GM19238 (cell line): ENCODE measurements around the gene BATF.
"Not testable (repeated sequence)": the region's sequence is repeated elsewhere in the genome, so short reads cannot be mapped to it uniquely, and the experiment has no call there.

Experiments used
- DNase-seq: peaks from one replicate; pipeline ENCODE4 v3.0.0; 2011; ENCODE audit warnings: low spot score; ENCODE audit not compliant: insufficient read length

BATF gene, protein sequence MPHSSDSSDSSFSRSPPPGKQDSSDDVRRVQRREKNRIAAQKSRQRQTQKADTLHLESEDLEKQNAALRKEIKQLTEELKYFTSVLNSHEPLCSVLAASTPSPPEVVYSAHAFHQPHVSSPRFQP

DNA sequence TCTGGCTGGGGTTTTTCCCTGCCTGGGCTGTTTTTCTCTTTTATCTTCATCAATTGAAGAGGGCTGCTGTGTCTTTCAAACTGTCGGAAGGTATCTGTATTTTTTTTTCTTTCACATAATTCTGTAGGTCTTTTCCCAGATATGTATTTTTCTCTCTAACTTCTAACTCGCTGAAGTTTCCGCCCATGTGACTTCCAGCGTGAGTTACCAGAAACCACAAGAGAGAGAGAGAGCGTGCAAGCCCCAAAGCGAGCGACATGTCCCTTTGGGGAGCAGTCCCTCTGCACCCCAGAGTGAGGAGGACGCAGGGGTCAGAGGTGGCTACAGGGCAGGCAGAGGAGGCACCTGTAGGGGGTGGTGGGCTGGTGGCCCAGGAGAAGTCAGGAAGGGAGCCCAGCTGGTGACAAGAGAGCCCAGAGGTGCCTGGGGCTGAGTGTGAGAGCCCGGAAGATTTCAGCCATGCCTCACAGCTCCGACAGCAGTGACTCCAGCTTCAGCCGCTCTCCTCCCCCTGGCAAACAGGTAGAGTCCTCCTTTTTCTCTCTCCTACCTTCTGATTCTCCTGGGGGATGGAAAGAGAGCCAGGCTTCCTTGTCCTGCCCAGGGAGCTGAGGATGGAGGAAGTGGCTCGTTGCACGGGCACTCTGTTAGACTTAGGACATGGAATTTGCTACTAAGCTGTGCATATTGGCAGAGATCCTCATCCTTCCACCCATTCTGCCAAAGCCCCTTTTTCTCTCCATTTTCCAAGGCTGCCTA lies at the start of gene BATF:
Gene BATF, plus strand, starts transcription at position 246 of the 759 bp plus-strand sequence. Its CDS starts 214 bp downstream, at position 460.
- peak; percentile 54 for DNase-seq

DNA sequence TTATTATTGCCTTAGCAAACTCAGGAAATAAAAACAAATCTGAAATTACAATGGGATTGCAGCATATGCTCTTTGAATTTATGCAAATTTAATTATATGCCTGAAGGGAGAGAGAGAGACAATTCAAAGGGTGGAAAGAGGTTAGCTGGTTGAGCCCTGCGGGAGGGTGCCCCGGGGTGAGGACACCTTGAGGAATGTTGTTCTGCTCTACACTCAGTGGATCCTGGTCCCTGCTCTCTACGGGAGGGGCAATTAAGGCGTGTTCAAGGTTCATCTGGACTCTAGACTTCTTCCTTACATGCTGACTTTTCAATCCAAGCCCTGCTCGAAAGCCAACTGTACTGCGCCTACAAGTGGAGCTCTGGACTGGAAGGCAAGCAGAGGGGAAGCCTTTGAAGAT lies 48.1 kb upstream of the BATF start:
- DNase-seq, result not testable (repeated sequence)

DNA sequence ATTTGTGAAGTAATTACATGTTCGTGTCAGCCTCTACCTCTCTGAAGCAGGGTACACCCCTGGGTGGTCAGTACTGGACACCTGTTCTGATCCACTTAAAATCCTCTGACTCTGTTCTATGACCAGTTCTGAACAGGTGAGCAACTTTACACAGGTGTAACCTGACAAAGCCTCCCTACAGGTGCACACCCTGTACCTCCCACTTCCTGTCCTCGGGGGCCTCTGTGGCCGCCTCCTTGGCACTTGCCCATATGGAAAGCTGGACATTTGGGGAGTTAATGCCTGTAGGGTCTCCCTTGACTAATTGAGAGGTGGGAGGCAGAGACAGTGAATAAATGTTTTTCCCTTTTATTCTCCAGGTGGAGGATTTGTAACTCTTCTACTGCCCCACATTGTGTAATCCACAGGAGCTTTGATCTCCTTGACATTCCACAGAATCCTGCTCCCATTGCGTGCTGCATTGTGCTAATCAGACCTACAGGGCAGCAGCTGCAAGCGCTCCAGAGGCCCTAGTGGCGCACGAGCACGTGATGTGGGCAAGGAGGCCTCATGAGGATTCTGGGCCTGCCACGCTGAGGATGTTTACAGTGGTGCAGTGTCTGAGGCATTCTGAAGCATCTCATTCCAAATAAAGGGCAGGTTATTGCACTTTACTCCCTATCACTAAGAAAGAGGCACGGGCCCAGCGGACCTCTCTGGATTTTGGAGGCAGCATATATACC lies 45.8 kb upstream of the BATF start:
- no peak for DNase-seq

DNA sequence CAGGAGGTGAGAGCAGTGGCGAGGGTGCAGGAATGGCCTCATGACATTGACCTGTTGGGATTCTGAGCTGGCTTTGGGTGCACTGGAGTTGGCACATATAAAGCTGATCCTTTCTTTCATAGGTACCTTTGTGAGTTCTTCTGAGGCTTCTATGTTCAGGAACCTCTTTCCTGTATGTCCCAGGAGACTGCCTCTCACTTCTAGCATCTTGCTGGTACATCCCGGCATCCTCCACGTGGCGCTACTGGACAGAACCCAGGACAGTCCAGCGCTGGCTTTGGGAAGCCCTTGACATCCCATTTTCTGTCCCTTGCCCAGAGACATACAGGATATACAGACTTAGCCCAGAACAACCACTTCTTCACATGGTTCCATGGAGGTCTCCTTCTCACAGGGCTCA lies 44.4 kb upstream of the BATF start:
- no peak for DNase-seq

DNA sequence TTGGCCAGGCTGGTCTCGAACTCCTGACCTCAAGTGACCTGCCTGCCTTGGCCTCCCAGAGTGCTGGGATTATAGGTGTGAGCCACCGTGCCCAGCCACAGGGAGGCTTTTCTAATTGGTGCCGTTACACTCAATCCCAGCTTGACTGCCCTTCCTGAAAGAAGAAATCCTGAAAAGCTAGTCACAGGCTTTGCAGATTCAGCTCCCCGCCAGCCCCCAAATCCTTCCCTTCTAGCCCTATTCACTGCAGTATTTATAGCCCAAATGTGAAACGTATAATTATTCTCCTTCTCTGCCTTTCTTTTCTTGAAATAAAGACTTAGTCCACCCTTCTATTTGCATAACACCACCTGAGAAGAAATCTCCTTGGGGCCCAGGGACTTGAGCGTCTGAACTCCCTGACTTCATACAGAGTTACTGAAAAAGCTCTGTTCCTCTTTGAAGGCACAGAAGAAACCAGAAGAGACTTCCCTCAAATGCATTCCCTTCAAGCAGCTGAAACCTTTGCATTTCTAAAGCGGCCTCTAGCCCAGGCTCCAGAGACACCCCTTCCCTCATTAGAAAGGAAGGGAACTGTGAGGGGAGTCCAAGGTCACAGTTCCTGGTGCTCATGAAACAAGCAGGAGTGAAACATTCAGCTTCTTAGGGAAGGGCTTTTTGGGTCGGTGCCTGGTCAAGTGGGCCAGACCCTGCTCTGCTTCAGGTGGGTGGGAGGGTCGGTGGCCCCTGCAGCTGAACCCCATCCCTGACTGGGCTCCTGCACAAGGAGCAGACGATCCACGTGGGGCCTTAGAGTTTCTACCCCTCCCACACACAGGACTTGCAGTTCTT lies 42.3 kb upstream of the BATF start:
- DNase-seq, result peak; percentile 58

DNA sequence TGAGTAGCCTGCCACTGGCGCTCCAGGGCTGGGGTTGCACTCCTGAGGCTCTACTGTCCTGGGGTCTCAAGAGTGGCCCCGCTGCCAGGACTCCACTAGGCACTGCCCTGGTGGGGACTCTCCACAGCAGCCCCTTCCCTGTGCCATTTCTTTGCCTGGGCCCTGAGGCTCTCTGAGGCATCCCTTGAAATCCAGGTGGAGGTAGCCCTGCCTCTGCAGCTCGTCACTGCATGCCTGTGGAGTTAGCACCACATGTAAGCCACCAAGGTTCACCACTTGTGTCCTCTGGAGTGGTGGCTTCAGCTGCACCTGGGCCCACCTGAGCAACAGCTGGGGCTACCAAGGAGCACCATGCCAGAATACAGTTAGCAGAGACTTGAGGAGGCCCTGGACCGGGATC lies 39.9 kb upstream of the BATF start:
- no peak for DNase-seq

DNA sequence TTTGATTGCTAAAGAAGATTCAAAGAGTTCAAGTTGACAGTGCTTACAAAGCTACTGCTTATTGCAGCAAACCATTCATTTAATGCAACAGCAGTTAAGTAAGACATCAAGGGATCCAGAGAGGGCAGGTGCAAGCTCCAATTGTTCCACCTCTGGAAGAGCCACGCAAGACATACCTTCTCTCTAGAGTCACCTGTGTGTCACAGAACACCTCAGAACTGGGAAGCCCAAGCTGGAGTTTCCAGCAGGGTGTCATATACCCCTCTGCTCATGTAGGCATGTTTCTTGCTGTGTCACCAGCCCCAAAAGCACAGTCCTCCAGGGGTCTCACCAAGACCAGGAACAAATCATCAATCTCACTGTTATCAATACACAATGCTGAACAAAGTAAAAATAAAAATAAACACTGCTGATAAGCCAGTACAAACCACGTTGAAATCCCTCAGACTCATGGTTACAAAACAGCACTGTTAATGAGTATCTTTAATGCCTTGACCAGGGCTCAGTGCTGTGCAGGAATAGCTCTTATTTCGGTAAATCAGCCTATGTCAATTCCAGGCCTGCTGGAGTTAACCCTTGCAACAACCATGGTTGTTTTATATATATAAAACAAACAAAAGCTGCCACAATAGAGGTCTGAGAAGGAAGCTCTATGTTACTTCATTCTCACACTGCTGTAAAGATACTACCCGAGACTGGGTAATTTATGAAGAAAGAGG lies 37.4 kb upstream of the BATF start:
- no peak for DNase-seq

DNA sequence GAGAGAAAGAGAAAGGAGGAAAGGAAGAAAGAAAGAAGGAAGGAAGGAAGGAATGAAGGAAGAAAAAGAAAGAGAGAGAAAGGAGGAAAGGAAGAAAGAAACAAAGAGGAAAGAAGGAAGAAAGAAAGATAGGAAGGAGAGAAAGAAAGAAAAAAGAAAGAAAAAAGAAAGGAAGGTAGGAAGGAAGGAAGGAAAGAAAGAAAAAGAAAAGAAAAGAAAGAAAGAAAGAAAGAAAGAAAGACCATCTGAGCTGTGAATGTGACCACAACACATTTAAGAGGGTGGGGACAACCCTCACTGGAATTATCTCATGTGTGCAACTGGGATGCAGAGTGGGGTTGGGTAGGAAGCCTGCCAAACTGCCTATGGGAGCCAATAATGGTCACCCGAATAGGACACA lies 36.0 kb upstream of the BATF start:
- no peak for DNase-seq

DNA sequence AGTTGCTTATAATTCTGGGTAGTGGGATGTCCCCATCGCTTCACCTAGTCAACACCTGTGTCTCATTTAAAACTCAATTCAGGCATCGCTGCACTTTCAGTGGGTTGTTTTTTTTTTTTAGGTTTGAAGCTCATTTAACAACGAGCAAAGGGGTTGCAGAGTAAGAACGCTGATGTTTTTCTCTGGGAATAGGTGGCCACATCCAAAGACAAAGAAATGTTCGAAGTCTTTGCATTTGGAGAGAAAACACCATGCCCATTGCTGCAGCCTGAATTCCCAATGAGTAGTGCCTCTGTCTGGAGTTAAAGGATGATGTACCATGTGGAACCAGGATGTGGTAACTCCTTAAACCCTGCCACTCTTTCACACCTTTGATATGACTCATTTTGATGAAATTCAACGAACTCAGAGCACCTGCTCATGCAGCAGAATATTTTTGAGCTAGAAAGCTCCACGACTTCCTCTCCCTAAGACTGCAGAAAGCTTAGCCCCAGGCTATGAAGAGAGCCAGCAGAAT lies 35.1 kb upstream of the BATF start:
- DNase-seq, result peak; percentile 34

DNA sequence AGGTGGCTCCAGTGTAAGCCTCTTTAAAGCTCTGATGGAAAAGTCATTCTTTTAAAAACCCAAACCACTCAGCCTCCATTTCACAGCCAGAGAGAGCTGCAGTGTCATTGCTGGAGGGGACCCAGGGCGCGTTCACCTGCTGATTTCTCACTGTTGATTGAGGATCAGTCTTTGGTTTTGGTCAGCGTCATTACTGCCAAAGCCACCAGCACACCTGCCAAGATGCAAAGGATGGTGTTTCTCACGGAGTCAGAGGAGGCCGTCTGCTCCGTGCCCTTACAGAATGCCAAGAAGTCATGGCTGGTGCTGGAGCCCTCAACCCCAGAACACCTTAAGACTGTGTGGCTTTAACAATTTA lies 32.8 kb upstream of the BATF start:
- DNase-seq, result no peak

DNA sequence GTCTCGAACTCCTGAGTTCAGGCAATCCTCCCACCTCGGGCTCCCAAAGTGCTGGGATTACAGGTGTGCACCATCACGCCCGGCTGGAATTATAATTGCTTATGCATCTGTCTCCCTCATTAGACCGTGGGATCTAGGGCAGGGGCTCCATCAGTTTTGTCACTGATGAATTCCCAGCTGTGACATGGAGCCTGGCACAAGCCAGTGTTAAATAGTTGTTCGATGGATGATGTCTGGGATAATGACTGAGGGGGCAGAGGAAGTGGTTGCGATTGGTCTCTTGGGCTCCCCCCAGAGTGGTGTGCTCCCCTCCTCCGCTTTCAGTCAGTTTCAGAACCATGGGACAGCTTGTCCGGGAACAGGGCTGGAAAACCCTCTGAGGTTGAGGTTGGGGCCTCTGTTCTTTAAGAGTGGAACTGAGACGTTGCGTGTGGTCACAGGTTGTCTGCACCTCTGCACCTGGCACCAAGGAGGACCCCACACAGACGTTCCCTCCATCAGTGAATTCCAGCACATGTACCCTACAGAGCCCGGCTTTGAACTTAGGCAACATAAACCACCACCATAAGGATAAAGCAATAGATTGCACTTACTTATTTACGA lies 30.8 kb upstream of the BATF start:
- DNase-seq, result no peak

DNA sequence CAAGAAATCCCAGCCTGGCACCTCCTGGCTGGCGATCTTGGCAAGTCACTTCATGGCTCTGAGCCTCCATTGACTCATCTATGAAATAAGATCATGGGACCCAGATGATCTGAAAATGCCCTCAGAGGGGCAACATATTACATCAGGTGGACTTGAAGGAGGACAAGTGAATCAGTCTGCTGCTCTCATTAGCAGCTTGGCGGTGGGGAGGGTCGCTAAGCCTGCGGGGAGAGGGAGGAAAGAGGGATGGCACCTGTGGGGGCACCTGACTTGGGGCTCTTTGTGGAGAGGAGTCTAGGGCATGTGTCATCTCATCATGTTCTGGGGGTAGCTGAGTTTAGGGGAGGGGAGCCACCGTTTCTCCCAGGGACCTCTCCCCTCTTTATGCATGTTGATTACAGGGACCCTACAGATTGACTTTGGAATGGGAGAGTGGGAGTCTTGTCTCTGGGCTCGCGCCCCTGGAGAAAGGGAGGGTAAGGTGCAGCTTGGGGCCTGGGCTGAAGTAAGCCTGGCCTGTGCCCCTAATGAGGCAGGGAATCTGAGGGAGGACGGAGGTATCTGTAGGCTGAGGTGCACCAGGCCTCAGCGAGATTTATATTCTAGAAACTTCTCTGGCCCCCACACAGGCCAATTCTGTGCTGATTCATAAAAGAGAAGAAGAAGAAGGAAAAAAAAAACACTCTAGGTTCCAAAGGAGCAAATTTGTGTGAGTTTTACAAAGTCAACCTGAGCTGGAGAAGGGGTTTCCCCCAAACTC lies 29.3 kb upstream of the BATF start:
- no peak for DNase-seq

DNA sequence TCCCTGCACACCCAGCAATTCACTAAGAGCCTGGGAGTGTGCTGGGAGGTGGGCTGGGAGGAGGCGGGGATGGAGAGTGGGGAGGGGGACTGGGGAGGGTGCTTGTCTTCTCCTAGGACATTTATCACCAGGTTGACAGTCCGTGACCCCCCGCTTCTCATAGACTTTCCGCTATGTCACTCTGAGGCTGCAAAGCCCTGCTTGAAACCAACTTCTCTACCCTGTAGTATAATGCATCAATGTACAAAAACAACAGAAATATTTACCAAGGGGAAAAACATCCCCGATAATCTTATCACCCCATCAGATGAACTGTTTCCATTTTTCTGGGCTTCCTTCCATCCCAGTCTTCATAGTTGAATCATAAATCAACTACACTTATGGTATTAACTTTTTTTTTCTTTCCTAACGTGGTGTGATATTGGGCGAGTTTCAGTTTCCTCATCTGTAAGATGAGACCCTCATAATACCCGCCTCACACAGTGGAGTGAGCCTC lies 28.6 kb upstream of the BATF start:
- DNase-seq, result no peak

DNA sequence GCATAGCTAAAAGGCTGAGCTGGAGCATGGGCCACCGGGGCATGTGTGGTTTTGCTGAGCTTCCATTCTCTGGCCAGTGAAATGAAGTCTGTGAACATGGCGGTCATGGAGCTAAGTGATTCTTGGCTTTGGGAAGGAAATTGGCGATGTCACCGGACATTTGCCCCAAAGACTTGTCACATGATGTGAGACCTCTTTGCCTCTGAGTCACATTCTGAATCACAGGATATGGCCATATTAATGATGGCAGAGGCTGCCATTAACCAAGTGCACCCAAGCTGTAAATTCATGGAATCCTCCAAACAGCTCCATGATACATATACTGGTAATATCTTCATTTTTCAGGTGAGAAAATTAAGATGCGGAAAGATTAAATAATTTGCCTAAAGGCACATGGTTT lies 27.4 kb upstream of the BATF start:
- no peak for DNase-seq

DNA sequence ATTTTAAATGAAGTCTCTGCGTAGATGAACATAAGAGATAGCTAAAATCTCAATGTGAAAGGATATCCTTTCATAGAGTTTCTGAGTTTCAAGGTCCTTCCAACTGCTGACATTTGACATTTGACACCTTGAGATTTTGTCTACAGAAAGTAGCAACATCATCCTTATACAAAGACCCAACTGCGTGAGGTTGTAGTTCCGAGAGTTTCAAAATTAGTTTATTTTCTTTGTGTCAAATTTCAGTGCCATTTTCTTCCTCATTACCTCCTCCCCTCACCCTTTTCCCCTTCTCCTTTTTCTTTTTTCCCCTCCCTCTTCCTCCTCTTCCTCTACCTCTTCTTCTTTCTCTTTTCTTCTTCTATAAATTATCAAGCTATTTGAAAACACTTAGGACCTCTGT lies 26.9 kb upstream of the BATF start:
- no peak for DNase-seq

DNA sequence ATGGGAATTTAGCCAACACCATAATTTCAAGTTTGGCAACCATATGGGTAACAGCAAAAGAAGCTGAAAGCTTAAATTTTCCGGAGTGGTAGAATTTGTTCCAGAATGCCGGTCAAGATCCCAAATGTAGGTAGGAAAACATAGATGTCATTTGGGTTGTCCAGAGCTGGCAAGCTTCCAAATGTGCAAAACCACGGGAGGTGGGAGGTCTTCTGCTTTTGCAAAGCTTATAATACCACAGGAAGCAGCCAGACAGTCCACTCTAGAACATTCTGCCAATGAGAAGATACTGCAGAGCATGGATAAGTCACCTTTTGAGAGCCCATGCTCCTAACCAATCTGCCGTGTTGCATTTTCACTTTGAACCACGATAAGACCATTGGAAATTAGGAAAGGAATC lies 26.4 kb upstream of the BATF start:
- DNase-seq, result no peak

DNA sequence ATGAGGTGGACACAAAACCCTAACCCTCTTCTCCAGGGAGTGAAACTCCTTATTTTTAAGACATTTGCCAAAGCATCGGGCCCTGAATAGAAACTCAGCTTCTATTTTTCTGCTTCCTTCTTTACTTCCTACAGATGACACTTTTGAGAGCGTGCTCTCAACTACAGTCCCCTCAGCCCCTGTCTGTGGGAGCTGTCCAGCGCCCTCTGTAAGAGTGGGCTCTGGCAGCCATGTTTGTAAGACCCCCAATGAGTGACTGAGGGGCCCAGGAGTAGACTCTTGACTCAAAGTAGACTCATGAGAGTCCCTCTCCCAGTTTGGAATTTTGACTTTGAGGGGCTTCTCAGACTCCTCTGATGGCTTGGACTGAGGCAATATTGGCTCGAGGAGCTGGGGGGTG lies 25.5 kb upstream of the BATF start:
- no peak for DNase-seq

DNA sequence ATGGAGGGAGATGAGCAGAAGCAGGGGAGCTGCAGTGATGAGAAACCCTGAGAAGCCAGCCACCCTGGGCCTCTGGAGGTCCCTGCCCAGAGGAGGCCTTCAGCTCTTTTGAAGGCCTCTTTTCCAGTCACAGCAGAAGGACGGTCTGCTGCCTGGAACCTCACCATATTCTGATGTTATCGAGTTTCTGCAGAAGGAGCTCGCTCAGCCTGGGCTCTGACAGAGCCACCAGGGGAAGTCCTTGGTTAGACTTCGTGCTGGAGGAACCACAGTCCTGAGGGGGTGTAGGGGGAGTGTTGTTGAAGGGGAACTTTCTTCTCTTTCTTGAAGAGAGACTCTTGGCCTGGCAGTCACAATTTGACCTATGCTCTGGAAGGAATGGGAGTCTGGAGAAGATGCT lies 25.1 kb upstream of the BATF start:
- DNase-seq, result peak; percentile 23

DNA sequence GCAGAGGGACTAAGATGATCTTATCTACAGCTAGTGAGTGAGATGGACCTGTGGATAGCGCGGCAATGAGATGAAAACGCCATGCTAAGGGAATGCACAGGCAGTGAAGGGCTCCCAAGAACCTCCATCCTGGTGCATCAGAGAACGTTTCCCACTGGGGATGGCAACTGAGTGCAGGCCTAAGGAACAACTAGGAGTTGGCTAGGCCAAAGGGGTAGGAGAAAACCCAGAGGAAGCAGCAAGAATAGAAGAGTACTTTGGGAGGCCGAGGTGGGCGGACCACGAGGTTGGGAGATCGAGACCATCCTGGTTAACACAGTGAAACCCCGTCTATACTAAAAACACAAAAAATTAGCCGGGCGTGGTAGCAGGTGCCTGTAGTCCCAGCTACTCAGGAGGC lies 24.6 kb upstream of the BATF start:
- no peak for DNase-seq
